Effector CD8-positive, alpha-beta T cell (primary cell): ENCODE results near the gene TEAD4.

Source experiments
- DNase-seq: peaks from one replicate; lab custom pipeline; 2025; lab: John Stamatoyannopoulos, UW

TEAD4 gene

DNA sequence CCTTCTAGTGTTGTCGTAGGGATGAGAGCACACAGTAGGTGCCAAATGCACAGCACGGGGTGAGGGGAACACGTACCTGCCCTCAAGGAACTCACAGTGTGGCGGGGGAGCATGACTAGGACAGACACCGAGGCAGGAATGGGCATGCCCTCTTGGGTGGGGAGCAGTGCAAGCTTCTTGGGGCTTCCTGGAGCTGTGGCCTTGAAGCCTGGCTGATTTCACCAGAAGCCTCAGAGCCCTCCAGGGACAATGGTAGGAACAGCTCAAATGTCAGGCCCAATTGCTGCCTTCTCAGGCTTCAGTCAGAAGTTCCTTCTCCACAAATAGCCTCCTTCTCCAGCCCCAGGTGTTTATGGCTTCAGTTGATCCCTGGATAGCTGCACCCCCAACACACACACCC lies 43.4 kb downstream of the TEAD4 start:
- DNase-seq: no peak

DNA sequence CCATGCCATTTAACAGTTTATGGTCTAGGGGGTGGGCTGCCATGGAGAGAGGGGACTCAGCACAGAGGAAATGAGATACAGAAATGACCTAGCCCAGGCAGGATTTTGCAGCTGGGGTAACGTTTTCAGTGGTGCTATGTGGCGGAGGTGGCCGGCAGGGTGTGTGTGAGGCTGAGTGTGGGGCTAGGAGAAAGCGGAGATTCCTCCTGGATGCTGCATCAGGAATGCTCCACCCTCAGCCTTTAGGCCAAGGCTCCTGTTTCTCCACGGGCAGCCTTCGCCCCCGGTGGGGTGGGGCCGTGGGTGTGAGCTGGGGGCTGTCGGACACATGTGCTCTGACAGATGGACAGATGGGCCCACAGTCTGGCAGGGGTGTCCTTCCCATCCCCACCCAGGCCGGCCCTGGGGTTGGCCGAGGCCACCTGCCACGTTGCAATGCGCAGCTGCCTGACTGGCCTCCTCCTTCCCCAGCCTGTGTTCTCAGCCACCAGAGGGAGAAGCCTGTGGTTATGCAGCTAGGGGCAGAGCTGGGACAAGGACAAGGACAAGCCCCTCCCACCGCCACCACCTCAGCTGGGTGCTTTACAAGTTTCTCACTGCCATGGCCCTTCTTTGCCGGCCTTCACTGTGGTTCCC lies 44.3 kb downstream of the TEAD4 start:
- DNase-seq: no peak

DNA sequence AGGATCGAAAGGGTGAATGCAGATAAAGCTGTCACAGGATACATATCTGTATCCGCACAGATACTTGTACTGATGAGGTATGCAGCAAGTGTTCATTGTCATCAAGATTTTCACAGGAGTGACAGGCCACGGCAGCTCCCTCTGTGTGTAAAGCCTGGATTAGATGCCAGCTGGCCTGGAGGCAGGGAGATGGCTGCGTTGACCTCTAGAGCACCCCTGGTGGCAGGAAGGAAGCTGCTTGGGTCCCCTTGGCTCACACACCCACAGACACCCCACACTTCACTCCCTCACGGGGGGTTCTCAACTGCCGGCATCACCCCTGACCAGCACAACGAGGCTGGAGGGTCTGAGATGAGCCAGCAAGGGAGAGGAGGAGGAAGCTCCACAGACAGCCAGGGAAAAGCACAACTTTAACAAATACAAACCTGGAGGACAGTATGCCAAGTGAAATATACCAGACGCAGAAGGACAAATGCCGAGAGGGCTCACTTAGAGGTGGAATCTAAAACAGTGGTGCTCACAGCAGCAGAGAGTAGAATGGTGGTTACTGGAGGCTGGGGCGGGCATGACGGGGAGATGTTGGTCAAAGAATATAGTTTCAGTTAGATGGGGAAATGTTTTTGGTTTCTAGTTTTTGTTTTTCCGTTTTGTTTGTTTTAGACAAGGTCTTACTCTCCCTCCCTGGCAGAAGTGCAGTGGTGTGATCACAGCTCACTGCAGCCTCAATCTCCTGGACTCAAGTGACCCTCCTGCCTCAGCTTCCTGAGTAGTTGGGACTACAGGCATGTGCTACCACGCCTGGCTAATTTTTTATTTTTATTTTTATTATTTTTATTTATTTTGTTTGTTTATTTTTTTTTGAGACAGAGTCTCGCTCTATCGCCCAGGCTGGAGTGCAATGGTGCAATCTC lies 45.7 kb downstream of the TEAD4 start:
- DNase-seq: no peak

DNA sequence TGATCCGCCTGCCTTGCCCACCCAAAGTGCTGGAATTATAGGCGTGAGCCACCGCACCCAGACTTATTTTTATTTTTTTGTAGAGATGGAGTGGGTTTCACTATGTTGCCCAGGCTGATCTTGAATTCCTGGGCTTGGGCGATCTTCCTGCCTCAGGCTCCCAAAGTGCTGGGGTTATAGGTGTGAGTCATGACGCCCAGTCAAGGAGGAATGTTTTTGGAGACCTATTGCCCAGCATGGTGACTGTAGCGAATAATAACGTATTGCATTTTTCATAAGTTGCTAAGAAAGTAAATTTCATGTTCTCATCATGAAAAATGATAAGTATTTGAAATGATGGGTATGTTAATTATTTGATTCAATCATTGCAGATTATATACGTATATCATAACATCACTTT lies 46.5 kb downstream of the TEAD4 start:
- no peak for DNase-seq

DNA sequence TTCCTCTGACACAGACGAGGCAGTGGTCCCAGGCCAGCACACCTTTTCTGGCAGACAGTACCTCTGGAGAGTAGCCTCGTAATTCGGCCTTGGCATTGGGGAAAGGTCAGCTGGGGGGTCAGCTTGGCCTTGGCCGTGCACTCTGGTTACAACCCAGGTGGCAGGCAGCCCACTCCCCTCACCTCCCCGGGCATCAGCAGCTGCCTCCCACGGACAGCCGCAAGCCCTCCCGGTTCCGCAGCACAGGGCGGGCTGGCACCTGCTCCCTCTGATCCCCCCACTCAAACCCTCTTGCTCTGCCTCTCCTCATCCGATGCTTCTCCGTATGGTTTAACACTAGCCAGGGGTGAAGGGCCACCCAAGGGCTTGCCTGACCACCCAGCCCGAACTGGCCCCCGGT lies 50.6 kb downstream of the TEAD4 start:
- DNase-seq: no peak

DNA sequence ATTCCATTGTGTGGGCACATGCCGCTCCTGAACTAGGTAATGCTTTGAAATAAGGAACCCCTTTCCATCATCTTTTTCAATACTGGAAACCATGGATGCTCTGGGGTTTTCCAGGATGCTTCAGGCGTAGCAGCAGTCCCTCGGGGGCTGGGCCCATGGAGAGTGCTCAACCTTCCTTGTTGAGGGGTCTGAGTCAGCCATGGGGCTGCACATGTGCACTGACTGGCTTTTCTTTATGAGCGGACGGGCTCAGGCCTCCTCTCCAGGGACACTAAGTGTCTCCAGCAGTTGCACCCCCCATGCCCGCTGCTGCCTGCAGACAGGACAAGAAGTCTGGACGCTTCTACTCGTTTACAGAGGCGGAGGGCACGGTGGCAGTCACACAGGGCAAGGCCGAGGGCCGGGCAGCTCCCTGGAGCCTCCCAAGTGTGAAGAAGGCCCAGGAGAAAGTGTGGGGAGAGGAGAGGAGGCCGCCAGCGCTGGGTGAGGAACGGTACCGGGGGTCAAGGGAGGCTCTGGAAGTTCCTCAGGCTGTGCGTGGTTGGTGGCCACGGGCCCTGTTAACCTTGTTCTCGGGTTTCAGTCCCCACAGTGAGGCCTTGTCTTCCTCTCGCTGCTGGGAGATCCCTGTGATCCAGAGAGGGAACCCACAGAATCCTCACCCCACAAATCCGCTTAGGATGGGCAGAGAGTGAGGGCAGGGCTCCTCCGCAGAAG lies 51.2 kb downstream of the TEAD4 start:
- no peak for DNase-seq

DNA sequence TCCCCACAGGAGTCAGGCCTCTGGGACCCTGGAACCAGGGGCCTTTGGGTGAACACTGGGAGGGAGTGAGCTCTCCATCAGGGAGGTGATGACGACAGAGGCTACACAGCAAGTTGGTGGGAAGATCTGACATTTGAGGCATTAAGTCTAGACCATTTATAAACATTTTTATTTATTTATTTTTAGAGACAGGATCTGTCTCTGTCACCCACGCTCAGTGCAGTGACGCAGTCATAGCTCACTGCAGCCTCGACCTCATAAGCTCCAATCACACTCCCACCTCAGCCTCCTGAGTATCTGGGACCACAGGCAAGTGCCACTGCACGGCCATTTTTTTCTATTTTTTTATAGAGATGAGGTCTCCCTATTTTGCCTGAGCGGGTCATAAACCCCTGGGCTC lies 53.6 kb downstream of the TEAD4 start:
- DNase-seq: no peak

DNA sequence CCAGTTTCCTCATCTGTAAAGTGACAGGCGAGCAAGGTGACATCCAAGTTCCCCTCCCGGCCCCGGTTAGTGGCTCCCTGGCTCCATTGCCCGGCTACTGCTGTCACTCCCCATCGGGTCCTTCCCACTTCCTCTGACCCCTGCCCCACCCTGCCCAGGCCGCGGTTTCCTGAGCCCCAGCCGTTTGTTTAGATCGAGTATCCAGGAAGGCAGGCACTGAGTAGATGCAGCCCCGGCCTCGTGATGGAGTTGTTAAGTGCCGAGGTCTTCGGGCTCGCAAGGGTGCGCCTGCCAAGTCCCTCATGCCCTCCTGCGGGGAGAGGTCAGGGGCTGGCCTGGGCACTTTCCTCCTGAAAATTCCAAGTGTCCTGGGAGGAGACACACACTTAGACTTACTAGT lies 55.4 kb downstream of the TEAD4 start:
- no peak for DNase-seq

DNA sequence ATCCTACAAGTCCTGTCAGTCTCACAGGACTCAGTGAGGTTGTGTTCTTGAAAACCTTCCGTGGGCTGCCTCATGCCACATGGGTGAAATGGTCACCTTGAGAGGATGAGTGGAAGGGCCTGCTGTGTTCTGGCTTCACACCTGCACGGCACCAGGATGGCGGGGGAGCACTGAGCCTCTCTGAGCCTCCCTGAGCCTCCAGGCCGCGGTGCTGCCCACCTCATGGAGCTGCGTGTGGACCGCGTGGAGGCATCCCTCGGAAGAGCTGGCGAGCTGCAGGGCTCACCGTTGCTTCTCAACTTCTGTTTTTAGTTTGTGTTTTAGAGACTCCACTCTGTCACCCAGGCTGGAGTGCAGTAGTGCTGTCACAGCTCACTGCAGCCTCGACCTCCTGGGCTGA lies 56.2 kb downstream of the TEAD4 start:
- DNase-seq: no peak

DNA sequence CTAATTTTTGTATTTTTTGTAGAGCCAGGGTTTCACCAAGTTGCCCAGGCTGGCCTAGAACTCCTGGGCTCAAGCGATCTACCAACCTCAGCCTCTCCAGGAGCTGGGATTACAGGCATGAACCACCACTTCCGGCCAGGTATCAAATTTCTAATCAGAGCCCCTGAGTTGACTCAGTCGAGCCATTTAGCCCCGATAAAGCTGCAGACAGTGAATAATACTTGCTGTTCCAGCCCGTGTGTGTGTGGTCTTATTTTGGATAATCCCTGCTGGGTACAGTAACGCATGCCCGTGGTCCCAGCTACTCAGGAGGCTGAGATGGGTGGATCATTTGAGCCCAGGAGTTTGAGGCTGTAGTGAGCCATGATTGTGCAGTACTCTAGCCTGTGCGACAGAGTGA lies 57.0 kb downstream of the TEAD4 start:
- DNase-seq: no peak

DNA sequence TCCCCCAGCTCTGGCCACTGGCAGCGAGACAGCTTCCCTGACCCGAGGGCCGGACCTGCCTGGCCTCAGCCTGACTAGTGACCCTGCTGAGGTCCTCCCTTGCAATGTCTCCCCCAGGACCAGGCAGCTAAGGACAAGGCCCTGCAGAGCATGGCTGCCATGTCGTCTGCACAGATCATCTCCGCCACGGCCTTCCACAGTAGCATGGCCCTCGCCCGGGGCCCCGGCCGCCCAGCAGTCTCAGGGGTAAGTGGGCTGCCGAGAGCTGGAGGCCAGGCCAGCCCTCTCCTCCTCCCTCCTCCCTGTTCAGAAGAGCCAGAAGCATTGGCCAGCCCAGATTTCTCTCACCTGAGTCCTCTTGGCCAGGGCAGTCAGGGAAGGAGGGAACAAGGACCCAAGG lies 58.1 kb downstream of the TEAD4 start:
- no peak for DNase-seq

DNA sequence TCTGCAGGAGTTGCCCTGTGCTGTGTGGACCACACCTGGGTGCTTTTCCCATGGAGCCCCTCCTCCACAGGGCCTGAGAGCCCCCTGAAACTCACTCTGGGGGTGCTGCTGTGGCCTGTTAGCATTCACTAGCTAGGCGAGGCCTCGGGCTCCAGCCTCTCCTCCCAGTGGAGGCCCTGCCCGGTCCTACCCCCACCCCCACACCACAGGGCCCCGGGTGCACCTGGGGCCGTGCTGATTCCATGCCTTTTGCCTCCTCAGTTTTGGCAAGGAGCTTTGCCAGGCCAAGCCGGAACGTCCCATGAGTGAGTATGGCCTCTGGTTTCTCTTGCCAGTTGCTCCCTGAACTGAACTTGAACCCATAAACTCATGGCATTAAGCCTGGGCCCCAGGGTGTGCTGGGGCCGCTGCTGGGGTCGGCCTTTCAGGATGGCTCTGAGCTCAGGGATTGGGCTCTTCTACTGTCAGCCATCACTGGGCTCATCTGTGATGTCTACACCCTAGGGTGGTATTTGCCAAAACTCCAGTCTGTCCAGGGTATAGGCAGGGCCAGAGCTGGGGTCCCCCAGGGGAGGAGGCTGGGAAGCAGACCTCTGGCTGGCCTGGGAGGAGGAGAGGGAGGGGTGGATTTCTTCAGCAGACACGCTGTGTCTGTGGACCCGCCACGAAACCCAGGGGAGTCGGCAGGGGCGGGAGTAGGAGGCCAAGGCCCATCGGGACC lies 59.2 kb downstream of the TEAD4 start:
- DNase-seq: no peak

DNA sequence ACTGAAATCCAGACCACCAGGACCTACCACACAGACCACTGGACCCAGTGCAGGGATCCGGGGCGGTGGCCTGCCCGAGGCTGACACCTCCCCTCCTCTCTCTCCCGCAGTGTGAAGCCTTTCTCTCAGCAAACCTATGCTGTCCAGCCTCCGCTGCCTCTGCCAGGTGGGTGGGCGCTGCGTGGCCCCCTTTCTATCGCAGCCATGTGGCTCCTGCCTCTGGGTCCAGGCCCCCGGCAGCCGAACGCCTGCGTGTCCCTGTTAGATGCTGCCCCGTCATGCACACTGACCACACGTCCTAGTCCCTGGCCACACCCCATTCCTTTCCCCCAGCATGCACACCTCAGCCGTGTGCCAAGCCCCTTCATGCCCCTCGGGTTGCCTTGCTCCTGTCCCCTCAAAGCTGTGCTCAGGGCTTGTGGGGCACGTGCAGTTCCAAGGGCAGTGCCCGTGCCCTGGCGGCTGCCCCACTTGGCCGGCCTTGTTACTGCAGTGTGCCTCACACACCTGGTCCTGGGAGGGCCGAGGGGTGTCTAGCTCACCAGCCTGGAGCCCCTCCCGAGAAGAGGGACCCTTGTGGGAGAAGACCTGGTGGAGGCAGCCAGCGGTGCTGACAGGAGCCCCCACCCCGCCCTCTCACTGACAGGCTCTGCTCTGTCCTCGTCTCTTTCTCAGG lies 59.9 kb downstream of the TEAD4 start:
- DNase-seq: no peak

DNA sequence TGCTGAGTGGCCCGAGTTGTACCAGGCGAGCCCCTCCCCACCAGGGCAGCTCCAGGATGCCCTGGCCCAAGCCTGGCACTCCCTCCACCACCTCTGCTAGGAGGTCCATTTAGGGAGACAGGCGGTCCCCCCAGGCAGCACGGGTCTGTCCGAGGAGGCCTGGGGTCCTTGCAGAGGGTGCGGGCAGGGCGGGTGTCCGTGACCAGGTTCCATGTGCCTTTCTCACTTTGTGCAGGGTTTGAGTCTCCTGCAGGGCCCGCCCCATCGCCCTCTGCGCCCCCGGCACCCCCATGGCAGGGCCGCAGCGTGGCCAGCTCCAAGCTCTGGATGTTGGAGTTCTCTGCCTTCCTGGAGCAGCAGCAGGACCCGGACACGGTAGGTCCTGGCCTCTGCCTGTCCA lies 61.2 kb downstream of the TEAD4 start:
- DNase-seq: no peak

DNA sequence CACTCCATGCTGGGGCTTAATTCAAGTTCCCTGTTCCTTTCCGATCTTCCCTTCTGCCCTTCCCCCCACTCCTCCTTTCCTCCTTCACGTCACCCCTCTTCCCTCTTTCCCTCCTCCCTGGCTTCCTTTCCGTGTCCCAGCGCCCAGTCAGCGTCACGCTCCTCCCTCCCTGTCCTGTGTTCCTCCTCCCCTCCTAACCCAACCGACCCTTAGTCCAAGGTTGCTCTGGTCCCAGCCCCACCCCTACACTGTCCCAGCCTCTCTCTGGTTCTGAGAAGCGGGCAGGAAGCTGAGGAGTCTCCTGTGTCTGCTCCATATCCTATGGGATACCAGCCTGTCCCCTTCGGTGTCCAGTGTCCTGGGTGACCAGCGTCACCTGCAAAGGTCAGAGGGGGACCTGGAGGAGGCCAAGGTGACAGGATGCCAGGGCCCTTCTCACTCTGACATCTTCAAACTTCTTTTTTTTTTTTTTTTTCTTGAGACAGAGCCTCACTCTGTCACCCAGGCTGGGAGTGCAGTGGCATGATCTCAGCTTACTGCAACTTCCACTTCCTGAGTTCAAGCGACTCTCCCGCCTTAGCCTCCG lies 61.7 kb downstream of the TEAD4 start:
- DNase-seq: no peak

DNA sequence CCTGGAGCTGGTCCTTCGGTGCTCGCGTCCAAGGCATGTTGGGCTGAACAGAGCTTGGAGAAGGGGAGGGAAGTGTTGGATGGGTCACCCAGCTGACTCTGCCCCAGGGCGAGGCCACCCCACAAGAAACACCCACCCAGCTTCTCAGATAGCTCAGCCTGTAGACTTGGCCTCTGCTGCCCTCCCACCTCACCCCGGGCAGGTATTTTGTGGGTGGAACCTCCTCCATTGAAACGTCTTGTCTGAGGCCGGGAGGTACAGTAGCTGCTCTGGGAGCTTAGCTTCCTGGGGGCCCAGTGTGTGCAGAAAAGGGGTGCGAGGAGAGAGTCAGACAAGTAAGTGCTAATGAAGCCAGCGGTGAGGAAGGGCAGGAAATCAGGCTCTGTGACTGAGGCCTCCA lies 63.2 kb downstream of the TEAD4 start:
- DNase-seq: no peak

DNA sequence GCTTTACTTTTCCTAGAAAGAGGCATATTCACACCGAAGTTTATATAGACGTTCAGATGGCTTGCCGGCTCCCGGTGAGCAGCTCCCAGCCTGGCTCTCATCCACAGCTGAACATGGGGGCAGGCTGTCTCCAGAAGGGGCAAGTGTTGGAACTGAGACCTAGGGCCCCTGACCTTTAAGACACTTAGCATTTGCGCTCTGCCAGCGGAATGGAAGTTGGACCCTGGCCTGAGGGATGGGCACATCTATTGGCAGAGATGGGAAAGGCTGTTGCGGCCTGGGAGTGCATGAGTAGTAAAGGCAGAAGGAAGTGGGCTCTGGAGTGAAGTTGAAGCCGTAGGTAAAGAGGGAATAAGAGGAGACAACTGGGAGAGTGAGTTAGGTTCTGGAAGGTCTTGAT lies 63.8 kb downstream of the TEAD4 start:
- no peak for DNase-seq

DNA sequence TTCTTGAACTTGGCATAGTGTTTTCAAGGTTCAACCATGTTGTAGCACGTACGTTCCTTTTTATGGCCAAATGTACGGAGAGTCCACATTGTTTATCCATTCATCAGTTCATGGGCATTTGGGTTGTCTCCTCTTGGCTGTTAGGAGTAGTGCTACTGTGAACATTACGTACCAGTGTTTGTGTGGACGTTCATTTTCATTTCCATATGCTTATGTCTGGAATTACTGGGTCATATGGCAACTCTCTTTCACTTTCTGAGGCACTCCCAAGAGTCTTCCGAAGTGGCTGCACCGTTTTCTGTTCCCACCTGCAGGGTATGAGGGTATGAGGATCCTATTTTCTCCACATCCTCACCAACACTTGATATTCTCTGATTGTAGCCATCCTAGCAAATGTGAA lies 68.9 kb downstream of the TEAD4 start:
- DNase-seq: no peak

DNA sequence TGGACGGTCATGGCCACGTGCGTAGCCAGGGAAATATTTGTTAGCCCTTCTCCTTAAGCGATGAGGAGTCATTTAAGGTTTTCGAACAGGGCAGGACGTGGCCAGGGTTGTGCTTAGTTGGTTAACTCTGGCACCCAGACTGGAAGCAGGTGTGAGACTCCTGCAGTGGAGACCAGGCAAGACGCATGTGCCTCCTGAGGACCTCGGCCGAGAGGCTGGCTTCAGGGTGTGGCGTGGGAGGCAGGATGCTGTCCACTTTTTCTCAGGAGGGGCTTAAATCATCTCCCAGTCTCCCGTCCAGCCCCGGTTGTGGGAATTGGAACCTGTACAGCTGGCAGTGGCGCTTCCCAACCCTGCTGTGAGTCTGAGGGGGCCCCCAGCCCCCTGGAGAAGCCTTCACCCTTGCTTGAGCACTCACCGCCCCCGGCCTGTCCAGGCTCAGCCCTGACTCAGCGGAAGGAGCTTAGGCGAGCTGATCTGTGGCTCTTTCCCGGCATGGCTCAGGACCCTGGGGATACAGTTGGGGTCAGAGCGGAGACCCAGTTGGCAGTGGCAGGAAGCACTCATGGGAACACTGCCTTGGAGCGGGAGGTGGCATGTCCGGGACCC lies 71.7 kb downstream of the TEAD4 start:
- DNase-seq: no peak

DNA sequence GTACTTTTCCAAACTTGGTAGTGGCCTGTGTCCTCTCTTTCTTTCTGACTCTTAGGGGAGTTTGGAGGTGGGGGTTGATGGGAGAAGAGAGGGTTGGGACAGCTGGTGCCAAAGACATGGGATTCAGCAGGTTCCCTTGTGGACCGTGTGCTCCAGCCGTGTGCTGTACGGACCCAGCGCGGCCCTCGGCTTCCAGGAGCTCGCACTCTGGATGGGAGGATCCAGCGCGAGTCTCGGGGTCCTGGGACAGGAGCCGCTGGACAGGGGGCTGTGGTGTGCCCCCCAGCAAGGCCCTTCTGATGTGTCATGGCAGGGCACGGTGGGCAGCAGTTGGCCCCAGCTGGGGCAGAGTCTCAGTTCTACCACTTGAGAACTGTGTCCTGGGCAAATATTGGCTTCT lies 73.0 kb downstream of the TEAD4 start:
- DNase-seq: no peak
